AG20443 (cell line): Measurements from ENCODE around the gene C19orf25.
A peak's percentile ranks its signal among the peaks of the same experiment; 100 is the strongest.
"Not testable (repeated sequence)": the region's sequence is repeated elsewhere in the genome, so short reads cannot be mapped to it uniquely, and the experiment has no call there.

ENCODE experiments used
- DNase-seq: peaks from one replicate; pipeline ENCODE4 v3.0.0; 2012; ENCODE audit warnings: low spot score, mixed read lengths

The C19orf25 gene

DNA sequence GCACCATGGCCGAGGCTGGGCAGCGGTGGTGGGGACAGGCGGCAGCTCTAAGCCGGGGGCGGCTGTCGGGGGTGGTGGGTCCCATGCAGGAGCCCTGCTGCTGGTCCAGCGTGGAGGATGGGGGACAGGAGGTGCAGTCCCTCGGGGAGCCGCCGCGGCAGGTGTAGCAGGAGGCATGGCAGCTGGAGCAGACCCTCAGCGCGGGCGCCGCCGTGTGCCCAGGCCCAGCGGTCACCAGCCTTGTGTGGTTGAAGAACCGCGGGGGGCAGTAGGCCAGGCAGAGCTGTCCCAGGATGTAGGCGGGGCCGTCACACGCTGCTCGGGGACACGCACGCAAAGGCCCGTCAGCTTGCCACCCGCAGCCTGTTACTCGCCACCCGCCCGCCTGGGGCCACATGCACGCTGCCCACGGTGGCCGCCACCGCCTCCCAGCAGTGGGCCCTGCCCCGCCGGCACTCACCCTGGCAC, 2.9 kb upstream of the C19orf25 start:
- DNase-seq: no peak

DNA sequence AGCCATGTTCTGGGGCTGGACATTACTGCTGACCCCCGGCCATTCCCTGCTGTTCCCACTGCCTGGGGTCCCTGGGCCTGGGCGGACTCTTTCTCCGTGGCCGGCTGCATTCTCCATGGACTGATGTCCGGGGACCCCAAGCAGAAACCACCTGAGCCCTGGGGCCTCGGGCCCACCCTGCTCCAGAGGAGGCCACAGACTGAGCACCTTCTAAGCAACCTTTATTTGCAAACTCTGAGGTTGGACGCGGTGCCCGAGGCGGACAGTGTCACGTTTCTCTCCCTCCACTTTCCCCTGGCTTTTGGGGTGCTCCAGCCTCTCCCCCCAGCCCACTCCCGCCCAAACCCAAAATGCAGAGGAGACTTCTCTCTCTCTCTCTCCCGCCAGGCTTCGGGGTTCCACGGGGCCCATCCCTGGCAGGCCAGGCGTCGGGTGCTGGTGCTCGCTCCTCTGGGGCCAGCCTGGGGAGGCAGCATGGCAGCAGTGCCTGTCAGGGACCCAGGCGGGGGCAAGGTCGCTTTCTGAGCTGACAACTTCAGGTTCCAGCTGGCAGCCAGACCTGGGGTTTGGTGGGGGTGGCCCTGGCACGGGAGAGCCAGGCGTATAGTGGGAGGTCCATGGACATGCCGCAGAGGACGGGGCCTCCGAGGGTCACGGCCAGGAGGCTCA, 2.3 kb upstream of the C19orf25 start:
- DNase-seq: no peak

DNA sequence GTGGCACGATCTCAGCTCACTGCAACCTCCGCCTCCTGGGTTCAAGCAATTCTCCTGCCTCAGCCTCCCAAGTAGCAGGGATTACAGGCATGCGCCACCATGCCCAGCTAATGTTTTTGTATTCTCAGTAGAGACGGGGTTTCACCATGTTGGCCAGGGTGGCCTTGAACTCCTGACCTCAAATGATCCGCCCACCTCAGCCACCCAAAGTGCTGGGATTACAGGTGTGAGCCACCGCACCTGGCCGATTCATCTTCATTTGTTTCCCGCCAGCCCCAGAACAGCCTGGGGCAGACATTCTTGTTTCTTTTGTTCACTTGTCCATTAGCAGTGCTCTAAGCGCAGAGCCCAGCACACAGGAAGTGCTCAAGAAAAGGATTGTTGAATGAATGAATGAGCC, 2.0 kb downstream of the C19orf25 start:
- not testable (repeated sequence) for DNase-seq

DNA sequence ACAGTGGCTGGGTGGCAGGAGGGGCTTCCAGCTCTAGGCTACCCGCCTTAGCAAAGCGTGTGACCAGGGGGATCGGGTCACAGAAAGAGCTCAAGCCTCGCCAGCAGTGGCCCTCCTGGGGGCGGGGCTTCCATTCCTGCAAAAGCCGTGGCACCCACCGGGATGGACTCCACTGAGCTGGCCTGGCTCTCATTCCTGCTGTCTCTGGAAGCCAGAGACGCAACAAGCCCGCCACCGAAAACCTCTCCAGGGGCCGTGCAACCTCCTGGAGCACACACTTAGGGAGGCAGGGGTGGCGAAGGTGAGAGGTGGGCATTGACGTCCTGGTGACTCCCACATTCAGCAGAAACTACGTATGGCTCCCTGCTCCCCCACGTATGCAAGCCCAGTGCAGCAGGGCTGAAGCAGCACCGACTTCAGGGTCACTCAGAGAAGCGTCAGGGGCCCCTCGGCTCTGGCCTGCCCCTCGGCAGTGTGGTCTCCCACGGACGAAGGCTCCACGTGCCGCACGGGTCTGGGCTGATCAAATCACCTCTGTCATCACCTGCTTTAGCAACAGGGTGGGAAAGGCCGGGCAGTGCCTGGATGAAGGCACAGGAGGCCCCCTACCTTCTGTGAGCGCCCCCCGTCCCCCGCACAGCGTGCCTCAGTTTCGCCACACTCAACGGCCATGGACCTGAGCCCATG, 3.1 kb downstream of the C19orf25 start:
- DNase-seq: no peak

DNA sequence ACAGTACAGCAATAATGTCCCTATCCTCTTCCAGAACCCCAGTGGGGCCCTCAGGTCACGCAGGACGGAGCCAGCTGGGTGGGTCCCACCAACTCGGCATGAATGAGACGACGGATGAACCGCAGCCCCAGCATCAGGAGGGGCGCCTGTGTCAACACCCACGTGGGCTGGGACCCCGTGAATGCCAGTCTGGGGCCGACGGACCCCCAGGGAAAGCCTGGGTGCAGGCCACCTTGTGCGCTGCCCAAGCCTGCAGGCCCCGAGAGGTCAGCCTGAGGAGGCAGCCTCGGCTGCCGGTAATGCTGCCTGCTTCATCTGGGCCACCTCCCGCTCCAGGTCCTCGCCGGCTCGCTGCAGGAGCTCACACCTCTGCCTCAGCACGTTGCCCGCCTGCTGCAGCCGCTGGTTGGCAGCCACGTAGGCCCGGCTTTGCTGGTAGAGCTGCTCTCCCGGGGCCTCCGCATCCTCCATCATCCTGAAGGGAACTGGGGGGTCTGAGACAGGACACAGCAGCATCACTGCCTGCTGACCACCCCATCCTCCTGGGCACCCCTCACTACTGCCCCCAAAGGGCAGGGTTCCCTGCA, 4.2 kb downstream of the C19orf25 start:
- no peak for DNase-seq

DNA sequence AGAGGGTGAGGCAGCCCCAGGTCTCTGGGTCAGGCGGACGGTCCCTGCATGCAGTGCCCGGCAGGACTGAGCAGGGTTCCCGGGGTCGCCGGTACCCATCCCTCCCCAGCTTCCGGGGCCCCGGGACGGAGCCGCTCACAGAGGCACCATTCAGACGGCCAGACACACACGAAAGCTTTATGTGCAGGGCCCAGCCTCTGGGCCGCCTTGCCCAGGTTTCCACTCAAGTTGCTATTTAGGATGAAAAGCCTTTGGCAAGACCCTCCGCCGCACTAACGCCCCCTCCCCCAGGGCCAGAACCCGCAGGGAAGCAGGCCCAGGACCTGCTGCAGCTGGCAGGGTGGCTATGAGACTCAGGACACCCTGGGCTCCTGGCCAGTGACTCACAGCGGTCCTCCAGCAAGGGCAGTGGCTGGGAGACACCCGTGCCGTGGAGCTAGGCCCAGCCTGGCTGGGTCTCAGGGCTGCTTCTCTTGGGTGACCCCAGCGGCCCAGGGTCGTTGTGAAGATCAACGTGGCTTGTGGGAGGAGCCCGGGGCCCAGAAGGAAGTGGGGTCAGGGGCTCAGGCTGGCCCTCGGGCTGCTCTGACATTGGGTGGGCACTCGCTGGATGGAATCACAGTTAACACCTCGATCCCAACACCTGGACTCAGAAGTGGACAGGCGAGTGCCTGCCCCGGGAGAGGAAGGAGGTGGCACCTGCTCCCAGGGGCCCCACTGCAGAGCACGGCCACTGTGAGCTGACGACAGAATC, 4.8 kb downstream of the C19orf25 start:
- peak; percentile 35 for DNase-seq

DNA sequence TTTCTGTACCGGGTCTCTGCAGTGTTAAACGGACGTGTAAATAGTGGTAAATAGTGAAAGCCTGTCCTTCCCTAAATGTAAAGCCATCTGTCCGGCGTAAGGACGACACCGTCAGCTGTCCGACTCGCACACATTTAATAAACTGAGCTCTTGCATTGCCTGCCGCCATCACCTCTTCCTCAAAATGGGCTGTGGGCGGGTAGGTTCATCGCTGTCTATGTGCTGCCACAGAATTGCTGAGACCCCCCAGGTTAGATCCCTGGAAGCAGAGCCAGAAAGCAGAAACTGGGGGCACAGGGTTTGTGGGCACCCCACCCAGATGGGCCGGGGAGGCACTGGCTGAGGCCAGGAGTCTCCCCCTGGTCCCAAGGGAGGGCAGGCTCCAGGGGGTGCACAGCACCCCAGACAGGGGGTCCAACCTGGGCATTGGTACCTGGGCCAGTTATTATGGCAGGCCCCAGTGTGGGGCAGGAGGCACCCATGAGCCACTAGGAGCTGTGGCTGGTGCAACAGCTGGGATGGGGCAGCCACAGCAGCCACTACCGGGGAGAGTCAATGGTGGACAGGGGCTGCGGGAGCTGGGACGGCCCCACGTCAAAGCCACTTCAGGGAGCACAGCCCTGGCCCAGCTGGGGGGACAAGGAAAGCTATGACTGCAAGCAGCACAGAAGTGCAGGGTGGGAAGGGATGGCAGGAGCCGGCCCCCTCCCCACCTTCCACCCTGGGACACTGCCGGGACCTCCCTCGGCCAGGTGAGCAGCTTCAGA, 5.7 kb downstream of the C19orf25 start:
- no peak for DNase-seq

DNA sequence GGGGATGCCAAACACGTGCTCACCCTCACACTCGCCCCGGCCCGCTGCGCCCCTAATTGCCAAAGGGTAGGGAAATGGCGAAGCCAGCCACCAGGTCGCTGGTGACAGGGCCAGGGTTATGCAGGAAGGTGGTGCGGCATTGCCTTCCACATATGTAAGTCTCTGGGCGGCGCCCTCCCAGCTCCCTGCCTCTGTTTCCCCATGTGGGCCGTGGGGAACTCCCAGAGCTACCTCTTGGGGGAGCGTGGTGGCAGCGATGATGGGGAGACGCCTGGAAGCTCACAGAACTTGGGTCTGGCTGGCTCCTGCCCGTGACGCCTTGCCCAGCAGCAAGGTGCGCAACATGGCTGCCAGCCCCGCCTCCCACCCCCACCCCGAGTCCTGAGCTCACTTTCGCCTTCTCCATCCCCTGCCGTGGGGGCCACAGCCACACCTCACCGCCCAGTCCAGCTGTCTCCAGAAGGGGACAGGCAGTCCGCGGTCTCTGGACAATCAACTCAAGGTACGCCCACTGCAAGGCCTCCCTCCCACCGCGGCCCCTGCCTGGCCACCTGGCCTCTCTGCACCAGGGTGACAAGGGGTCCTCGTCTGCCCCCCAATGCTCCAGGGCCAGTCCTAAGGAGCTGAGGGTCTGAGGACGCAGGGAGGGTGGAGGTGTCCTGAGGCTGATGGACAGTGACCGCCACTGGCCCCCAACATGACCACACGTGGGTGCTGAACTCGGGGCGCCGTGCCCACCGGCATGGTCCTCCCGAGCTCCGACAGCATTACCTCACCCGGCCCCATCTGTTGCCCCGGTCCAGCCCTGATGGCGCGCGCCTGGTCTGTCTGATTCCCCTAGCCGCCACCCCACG, 6.6 kb downstream of the C19orf25 start:
- no peak for DNase-seq

DNA sequence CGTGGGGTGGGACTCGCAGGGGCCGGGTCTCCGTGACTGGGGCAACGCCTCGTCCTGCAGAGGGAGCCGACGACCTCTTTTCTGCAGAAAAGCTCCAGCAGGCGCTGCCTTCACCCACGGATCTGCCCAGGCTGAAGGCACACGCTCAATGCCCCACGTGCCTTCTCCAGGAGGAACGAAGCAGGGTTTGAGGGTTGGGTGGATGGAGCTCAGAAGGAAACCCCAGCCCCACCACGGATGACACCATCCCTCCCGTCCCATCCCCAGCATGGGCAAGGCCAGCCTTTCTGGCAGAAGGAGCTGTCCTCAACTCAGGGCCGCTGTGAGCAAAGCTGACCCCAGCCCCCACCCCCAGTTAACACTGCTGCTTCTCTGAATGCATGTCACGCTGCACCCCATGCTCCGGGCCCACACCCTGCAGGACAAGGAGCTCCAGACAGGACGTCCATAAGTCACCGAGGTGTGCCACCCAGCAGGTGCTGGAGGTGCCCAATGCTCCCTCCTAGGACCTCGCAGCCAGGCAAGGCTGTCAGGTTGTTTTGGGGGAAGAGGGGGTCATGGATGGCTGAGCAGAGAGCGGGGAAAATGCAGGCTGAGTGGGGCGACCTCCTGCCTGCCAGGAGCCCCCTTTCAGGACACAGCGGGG, 7.4 kb downstream of the C19orf25 start:
- peak; percentile 36 for DNase-seq

DNA sequence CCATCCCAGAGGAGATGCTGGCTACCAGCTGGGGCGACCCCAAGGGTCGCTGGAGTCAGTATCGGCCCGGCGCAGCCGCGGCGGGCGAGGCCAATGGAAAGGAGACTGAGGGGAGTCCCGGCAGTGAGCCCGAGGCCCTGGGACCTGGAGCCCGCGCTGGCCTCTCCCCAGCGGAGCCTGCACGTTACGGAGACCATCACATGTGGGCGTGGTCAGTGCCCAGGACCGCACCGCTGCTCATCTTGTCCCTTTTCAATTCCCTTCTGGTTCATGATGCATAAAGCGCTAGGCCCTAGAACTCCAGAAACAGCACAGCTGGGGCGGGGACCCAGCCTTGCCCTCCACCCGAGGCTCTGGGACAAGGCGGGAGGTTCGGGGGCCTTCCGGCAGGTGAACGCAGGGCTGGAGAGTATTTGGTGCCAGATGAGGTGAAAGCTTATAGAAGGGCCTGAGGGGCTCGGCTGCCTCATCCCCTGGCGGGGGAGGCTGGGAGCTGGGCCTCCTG, 8.0 kb downstream of the C19orf25 start:
- DNase-seq: peak; percentile 50

DNA sequence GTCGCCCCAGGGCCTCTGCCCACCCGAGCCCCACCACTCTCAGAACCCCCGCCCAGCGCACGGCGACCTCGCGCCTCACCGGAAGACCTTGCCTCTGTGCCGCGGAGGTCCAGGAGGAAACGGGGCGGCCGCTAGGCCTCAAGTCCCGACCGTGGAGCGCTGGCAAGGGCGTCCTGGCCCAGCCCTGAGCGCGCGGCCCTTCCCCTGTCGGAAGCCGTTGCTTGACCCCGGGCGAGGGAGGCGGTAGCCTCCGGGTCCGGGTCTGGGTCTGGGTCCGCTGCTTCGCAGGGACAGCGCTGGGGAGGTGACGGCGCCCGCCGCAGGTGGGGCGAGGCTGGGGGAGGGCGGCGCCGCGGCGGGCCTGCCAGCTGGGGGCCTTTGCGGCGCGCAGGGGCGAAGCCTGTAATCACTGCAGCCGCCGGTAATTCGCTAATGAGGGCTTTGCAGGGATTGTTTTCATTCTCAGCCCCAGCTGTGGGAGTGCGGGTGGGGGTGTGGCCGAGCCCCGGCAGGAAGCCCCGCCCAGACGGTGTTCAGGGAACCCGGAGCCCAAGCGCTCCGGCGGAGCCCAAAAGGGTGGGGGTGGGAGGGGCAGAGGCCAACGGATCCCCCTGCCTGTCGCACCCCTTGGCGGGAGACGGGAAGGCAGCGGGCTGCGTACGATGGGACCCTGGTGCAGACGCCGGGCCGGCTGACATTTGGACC, 8.6 kb downstream of the C19orf25 start:
- peak; percentile 70 for DNase-seq

DNA sequence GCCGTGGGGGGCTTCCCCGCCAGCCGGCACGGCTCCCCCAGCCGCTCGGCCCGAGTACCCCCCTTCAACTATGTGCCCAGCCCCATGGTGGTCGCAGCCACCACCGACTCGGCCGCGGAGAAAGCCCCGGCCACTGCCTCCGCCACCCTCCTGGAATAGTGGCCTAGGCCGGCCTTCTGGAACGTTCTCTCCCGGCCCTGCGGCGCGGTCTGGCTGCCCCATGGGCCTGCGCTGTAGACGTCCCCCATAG, 9.0 kb downstream of the C19orf25 start:
- no peak for DNase-seq

DNA sequence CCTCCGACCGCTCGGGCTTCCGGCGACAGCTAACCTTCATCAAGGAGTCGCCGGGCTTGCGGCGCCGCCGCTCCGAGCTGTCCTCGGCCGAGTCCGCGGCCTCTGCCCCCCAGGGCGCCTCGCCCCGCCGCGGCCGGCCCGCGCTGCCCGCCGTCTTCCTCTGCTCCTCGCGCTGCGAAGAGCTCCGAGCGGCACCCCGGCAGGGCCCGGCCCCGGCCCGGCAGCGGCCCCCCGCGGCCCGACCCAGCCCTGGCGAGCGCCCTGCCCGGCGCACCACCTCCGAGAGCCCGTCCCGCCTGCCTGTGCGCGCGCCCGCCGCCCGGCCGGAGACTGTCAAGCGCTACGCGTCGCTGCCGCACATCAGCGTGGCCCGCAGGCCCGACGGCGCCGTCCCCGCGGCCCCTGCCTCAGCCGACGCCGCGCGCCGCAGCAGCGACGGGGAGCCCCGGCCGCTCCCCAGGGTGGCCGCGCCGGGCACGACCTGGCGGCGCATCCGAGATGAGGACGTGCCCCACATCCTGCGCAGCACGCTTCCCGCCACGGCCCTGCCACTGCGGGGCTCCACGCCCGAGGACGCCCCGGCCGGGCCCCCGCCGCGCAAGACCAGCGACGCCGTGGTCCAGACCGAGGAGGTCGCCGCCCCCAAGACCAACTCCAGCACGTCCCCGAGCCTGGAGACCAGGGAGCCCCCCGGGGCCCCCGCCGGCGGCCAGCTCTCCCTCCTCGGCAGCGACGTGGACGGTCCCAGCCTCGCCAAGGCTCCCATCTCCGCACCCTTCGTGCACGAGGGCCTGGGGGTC, 9.6 kb downstream of the C19orf25 start:
- peak; percentile 45 for DNase-seq

DNA sequence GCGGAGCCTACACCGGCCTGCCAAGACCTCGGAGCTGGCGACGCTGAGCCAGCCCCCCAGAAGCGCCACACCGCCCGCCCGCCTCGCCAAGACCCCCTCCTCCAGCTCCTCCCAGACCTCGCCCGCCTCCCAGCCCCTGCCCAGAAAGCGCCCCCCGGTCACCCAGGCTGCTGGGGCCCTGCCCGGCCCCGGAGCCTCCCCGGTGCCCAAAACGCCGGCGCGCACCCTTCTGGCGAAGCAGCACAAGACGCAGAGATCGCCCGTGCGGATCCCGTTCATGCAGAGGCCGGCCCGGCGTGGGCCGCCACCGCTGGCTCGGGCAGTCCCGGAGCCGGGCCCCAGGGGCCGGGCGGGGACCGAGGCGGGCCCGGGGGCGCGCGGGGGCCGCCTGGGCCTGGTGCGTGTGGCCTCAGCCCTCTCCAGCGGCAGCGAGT, 10.2 kb downstream of the C19orf25 start:
- peak; percentile 65 for DNase-seq

DNA sequence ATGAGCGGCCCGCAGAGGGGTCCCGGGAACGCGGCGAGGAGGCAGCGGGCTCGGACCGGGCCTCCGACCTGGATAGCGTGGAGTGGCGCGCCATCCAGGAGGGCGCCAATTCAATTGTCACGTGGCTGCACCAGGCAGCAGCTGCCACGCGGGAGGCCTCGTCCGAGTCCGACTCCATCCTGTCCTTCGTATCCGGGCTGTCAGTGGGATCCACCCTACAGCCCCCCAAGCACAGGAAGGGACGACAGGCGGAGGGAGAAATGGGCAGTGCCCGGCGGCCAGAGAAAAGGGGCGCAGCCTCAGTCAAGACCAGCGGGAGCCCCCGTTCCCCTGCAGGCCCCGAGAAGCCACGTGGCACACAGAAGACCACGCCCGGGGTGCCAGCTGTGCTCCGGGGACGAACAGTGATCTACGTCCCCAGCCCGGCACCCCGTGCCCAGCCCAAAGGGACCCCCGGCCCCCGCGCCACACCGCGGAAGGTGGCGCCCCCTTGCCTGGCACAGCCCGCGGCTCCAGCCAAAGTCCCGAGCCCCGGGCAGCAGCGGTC, 10.7 kb downstream of the C19orf25 start:
- no peak for DNase-seq

DNA sequence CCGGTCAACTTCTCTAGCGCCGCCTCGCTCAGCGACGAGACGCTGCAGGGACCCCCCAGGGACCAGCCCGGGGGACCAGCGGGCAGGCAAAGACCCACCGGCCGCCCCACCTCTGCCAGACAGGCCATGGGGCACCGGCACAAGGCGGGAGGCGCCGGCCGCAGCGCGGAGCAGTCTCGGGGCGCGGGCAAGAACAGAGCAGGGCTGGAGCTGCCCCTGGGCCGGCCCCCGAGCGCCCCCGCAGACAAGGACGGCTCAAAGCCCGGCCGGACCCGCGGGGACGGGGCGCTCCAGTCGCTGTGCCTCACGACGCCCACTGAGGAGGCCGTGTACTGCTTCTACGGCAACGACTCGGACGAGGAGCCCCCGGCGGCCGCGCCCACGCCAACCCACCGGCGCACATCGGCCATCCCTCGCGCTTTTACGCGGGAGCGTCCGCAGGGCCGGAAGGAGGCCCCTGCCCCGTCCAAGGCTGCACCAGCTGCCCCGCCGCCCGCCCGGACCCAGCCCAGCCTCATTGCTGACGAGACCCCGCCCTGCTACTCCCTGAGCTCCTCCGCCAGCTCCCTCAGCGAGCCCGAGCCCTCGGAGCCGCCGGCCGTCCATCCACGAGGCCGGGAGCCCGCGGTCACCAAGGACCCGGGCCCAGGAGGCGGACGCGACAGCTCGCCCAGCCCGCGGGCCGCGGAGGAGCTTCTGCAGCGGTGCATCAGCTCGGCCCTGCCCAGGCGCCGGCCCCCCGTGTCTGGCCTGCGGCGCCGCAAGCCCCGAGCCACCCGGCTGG, 11.3 kb downstream of the C19orf25 start:
- no peak for DNase-seq

DNA sequence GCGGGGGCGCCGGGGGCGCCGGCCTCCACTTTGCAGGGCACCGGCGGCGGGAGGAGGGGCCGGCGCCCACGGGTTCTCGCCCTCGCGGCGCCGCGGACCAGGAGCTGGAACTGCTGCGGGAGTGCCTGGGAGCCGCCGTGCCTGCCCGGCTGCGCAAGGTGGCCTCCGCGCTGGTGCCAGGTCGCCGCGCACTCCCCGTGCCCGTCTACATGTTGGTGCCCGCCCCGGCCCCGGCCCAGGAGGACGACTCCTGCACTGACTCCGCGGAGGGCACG, 11.9 kb downstream of the C19orf25 start:
- no peak for DNase-seq
